Heart left ventricle (tissue), 16 donors: ENCODE measurements around the gene THSD4. TPM values are rescaled to one million over a fixed set of nuclear protein-coding genes. Genes with fewer than 3 reads are reported as not detected.
A peak's percentile ranks its signal among the peaks of the same experiment; 100 is the strongest.
"Not testable (repeated sequence)": the region's sequence is repeated elsewhere in the genome, so short reads cannot be mapped to it uniquely, and the experiment has no call there.

Source experiments
- ATAC-seq, 4 donors: fragments of 200-7000 bp; cut with Tn5 transposase; one replicate each; pipeline ENCODE4 v1.9.1; 2020 to 2022; ENCODE audit warnings: moderate library complexity in 4 of 4, mild to moderate bottlenecking in 3 of 4, moderate number of reproducible peaks in 1 of 4
- DNase-seq, 5 donors: peaks; one replicate each; pipeline ENCODE4 v3.0.0-alpha.2; 2020
- H3K27ac ChIP-seq, 12 donors: fragments of 200-600 bp; sonication (generic) in 4 of 12; one replicate each; pipeline versions ENCODE4 v1.5.0 to v1.8.0; 2016 to 2022; ENCODE audit warnings: mild to moderate bottlenecking in 2 of 12
- H3K27me3 ChIP-seq, 9 donors: fragments of 200-600 bp; sonication (generic) in 2 of 9; one replicate each; pipeline versions ENCODE4 v1.5.1 to v1.8.0; 2016 to 2022; ENCODE audit warnings: mild to moderate bottlenecking in 3 of 9
- H3K36me3 ChIP-seq, 9 donors: fragments of 200-600 bp; sonication (generic) in 2 of 9; one replicate each; pipeline versions ENCODE4 v1.5.0 to v1.8.0; 2018 to 2022; ENCODE audit warnings: mild to moderate bottlenecking in 2 of 9
- H3K4me1 ChIP-seq, 12 donors: fragments of 200-600 bp; sonication (generic) in 4 of 12; one replicate each; pipeline versions ENCODE4 v1.5.0 to v1.8.0; 2016 to 2022; ENCODE audit warnings: mild to moderate bottlenecking in 3 of 12
- H3K4me3 ChIP-seq, 12 donors: fragments of 200-600 bp; sonication (generic) in 4 of 12; one replicate each; pipeline versions ENCODE4 v1.5.0 to v1.8.0; 2017 to 2022; ENCODE audit warnings: mild to moderate bottlenecking in 9 of 12, moderate library complexity in 4 of 12
- H3K9me3 ChIP-seq, 12 donors: fragments of 200-600 bp; sonication (generic) in 4 of 12; one replicate each; pipeline versions ENCODE4 v1.5.0 to v1.8.0; 2016 to 2022; ENCODE audit warnings: mild to moderate bottlenecking in 1 of 12
- CTCF ChIP-seq, 12 donors: fragments of 200-600 bp; sonication (generic) in 4 of 12; IDR thresholded peaks; one replicate each; pipeline versions ENCODE4 v1.5.0 to v1.8.0; 2018 to 2022; ENCODE audit warnings: antibody characterized with exemption in 12 of 12, mild to moderate bottlenecking in 5 of 12
- POLR2A ChIP-seq, 2 donors: fragments of 450-650 bp; IDR thresholded peaks; one replicate each; pipeline ENCODE4 v1.6.1; 2017; ENCODE audit warnings: antibody characterized with exemption in 2 of 2, mild to moderate bottlenecking in 2 of 2, moderate library complexity in 2 of 2
- WGBS, 4 donors: extraction: QIAGEN DNeasy Blood & Tissue Kit in 2 of 4; methylation state at CpG; one replicate each; pipeline versions ENCODE4 v1.1.5 to v1.1.7; 2013 to 2018; 5-methylcytosine and 5-hydroxymethylcytosine counted together
- intact Hi-C, 10 donors: fragments of 100-400 bp; cut with DNase I; formaldehyde crosslinking; loops; one replicate each; pipeline versions ENCODE4 v1.11.1 to v1.14.2; 2022
- polyA plus RNA-seq, 2 donors: library from polyadenylated mRNA; stranded (reverse); fragments of 200-250 nt; gene quantifications; one replicate each; pipeline ENCODE4 v1.2.3, GENCODE V29; 2013
- total RNA-seq, 9 donors: library from RNA; depleted of rRNA in 2 of 9; stranded (reverse); fragments of >200 nt in 2 of 9; fragmentation: NEBNext Ultra II Directional in 3 of 9; extraction: Animal tissue kit (Norgen Biotek cat#: 25700) in 3 of 9; gene quantifications; one replicate each; pipeline versions ENCODE4 v1.1.0 to v1.2.4, GENCODE V29; 2016 to 2023
- donor health status: ischemic (EF 13 %, LVEDD 7.1; RV severe dilation, severe dysfunction).
- donor health status: healthy with polysubstance abuse.
- donor health status: DM: no; HTN: yes; CAD: no.
- donor health status: DM: no; HTN: no; CAD: no.
- donor health status: ischemic (EF 25% LVEDD 6.9; RV normal size, moderate dysfunction).
- donor health status: ischemic (EF 25% LVEDD 5.7; RV mildly dilated, moderate dysfunction).
- donor health status: healthy.
- donor health status: DM: yes; HTN: yes; CAD: no.
- donor health status: ischemic (EF 35%, LVEDD 5.7; RV mildly dilated, moderate dysfunction).
- donor health status: nonischemic (EF 11% LVEDD 7.7; RV severe dilation, severe dysfunction).
- donor health status: DM: yes; HTN: yes; CAD: no.
- donor health status: PGD.
- donor health status: ischemic (EF 29% LVEDD 5.4; RV normal size, mild dysfunction).
- donor health status: nonischemic (EF 23%, LVEDD 6.1; RV moderate dilation, normal function).

The THSD4 gene
- total and polyA plus RNA-seq, 11 donors, result 32.6 to 206 (median 93.2) TPM

GRCh38 chr15:71718116-71718910 lies 603.0 kb downstream of the THSD4 start:
- Histone ChIP-seq H3K36me3 (no peaks in the 10 kb centered on the region), H3K4me3 (no peak overlapping the region), H3K4me1 (peaks cover 0 to 21% (median 0%) of the 10 kb centered on the region in 12 donors), H3K9me3 (no peaks in the 10 kb centered on the region), H3K27me3 (no peaks in the 10 kb centered on the region), H3K27ac (no peak overlapping the region)
- DNase-seq (no peak), ATAC-seq (peak in 2 of 4 donors; percentile 26 to 38)
- TF ChIP-seq CTCF (IDR thresholded peaks at IDR 0.05), result no peak
- TF ChIP-seq POLR2A (IDR thresholded peaks at IDR 0.05), result no peak
- 80 to 83% (median 82%) methylated on average over 13 of the region's 13 CpGs for WGBS, 4 donors
- intact Hi-C loops, result loop anchor here in 1 of 10 donors (10.0 kb wide), 1 partner anchor 144 kb away; no protein-coding TSS in a partner anchor

DNA sequence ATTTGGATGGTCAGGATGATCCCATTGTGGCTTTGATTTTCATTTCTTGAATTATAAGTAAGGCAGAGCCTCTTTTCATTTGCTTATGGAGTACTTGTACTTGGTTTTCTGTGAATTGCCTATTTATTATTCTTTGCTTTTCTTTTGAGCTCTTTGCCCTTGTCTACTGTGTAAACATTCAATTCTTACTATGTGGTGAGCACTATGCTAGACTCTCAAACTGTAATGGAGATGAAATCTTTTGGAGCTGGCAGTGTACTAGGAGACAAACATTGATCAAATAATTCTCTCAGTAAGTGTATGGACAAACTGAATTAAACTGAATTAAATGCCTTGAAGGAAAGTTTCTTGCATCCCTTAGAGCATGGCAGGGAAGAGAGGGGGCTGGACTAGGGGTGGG lies 608.1 kb downstream of the THSD4 start:
- no peak for ATAC-seq
- Histone ChIP-seq H3K4me3 (no peak overlapping the region), H3K36me3 (no peaks in the 10 kb centered on the region), H3K4me1 (peaks cover 0 to 3% (median 0%) of the 10 kb centered on the region in 12 donors), H3K27me3 (no peaks in the 10 kb centered on the region), H3K27ac (no peak overlapping the region), H3K9me3 (no peaks in the 10 kb centered on the region)
- intact Hi-C loops, result no loop called here
- DNase-seq, result no peak
- TF ChIP-seq POLR2A (IDR thresholded peaks at IDR 0.05), result no peak
- no peak for TF ChIP-seq CTCF (IDR thresholded peaks at IDR 0.05)

DNA sequence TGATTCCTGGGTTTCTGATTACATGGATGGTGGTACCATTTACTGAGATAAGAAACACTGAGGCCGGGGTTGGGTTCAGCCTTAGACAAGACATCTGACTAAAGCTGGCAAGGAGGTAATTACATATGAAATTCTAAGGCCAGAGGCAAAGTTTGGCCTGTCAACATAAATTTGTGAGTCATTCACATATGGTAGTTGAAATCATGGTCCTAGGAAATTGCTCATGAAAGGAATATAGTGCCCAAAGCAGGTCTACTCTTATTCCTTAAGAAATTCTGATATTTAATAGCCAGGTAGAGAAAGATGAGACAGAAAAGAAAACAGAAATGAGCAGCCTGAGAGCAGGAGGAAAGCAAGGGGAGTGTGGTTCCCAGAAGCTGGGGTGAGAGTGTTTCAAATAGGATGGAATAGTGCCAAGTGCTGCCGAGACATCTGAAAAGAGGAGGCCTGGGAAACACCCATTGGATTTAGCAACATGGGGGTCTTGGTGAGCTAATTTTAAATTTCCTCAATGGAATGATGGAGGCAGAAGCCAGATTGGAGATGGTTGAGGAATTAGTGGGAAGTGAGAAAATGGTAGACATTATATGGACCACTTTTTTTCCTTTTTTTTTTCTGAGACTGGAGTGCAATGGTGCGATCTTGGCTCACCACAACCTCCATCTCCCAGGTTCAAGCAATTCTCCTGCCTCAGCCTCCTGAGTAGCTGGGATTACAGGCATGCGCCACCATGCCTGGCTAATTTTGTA lies 610.1 kb downstream of the THSD4 start:
- not testable (repeated sequence) for H3K4me3 ChIP-seq, H3K27ac ChIP-seq, DNase-seq, H3K9me3 ChIP-seq, H3K27me3 ChIP-seq, ATAC-seq
- Histone ChIP-seq H3K36me3 (peaks cover 0 to 13% (median 0%) of the 10 kb centered on the region in 9 donors), H3K4me1 (peaks cover 0 to 17% (median 4%) of the 10 kb centered on the region in 12 donors)
- intact Hi-C loops, result loop anchor here in 1 of 10 donors (5.0 kb wide), 2 partner anchors 153 to 278 kb away; no protein-coding TSS in a partner anchor
- WGBS, 4 donors, result 78 to 84% (median 80%) methylated on average over 4 of the region's 4 CpGs

- 84 to 92% (median 87%) methylated on average over 3 of the region's 3 CpGs for whole genome bisulfite sequencing, 4 donors
- intact Hi-C loops, result loop anchor here in 2 of 10 donors (1.0 to 5.0 kb wide), 3 partner anchors 157 to 282 kb away; no protein-coding TSS in a partner anchor
- peak overlapping the region in 1 of 12 donors; percentile 3 for H3K27ac ChIP-seq
Measured at GRCh38 chr15:71728881-71729280, 613.6 kb downstream of the THSD4 start.

More at GRCh38 chr15:71728881-71729280, 613.6 kb downstream of the THSD4 start:
- Histone ChIP-seq H3K36me3 (peaks cover 0 to 17% (median 0%) of the 10 kb centered on the region in 9 donors), H3K27me3 (no peaks in the 10 kb centered on the region), H3K4me1 (peaks cover 0 to 29% (median 10%) of the 10 kb centered on the region in 12 donors), H3K9me3 (no peaks in the 10 kb centered on the region), H3K4me3 (no peak overlapping the region)
- TF ChIP-seq CTCF (IDR thresholded peaks at IDR 0.05), result no peak
- TF ChIP-seq POLR2A (IDR thresholded peaks at IDR 0.05), result no peak
- ATAC-seq (no peak), DNase-seq (no peak)
